HG02798 (cell line): ENCODE data around the gene ATXN7L1.
A peak's percentile ranks its signal among the peaks of the same experiment; 100 is the strongest.
"Not testable (repeated sequence)": the region's sequence is repeated elsewhere in the genome, so short reads cannot be mapped to it uniquely, and the experiment has no call there.

Source experiments
- ATAC-seq: cut with Tn5 transposase; IDR thresholded peaks from one replicate; pipeline ENCODE4 v1.9.1; 2021; ENCODE audit warnings: mild to moderate bottlenecking; ENCODE audit not compliant: unreplicated experiment, poor library complexity

The ATXN7L1 gene

GRCh38 chr7:105892387-105892786 is 16.0 kb upstream of the ATXN7L1 start:
- no peak for ATAC-seq

- ATAC-seq = no peak
Observed at GRCh38 chr7:105890290-105890997, 14.0 kb upstream of the ATXN7L1 start.

- no peak for ATAC-seq
Observed at GRCh38 chr7:105887569-105888189, 11.3 kb upstream of the ATXN7L1 start.

- ATAC-seq = no peak
Observed at GRCh38 chr7:105886776-105887175, 10.4 kb upstream of the ATXN7L1 start.

- ATAC-seq = no peak
Observed at GRCh38 chr7:105885387-105886111, 9.2 kb upstream of the ATXN7L1 start.

- not testable (repeated sequence) for ATAC-seq
Observed at GRCh38 chr7:105883179-105883578, 6.8 kb upstream of the ATXN7L1 start.

GRCh38 chr7:105881439-105881838 is 5.0 kb upstream of the ATXN7L1 start:
- no peak for ATAC-seq

GRCh38 chr7:105880571-105881330 is 4.4 kb upstream of the ATXN7L1 start:
- no peak for ATAC-seq

GRCh38 chr7:105879782-105880181 is 3.4 kb upstream of the ATXN7L1 start:
- ATAC-seq = no peak

GRCh38 chr7:105878746-105879605 is 2.6 kb upstream of the ATXN7L1 start:
- no peak for ATAC-seq

GRCh38 chr7:105877736-105878135 is 1.3 kb upstream of the ATXN7L1 start:
- no peak for ATAC-seq

- peak; percentile 5 for ATAC-seq
Observed at GRCh38 chr7:105876964-105877601, 684 bp upstream of the ATXN7L1 start.

GRCh38 chr7:105875505-105875904 is 894 bp downstream of the ATXN7L1 start:
- no peak for ATAC-seq

- ATAC-seq = no peak
Observed at GRCh38 chr7:105874055-105874454, 2.3 kb downstream of the ATXN7L1 start.

GRCh38 chr7:105872491-105872890 is 3.9 kb downstream of the ATXN7L1 start:
- ATAC-seq = no peak

GRCh38 chr7:105871142-105871541 is 5.3 kb downstream of the ATXN7L1 start:
- ATAC-seq = no peak

GRCh38 chr7:105866102-105866801 is 10.1 kb downstream of the ATXN7L1 start:
- no peak for ATAC-seq

GRCh38 chr7:105863876-105864275 is 12.5 kb downstream of the ATXN7L1 start:
- no peak for ATAC-seq

- no peak for ATAC-seq
Observed at GRCh38 chr7:105862770-105863169, 13.6 kb downstream of the ATXN7L1 start.
